ENCODE results near the gene PTGDR. TPM values are rescaled to one million over a fixed set of nuclear protein-coding genes. Genes with fewer than 3 reads are reported as not detected.

Gene PTGDR
- total RNA-seq, 1 donor from 2014 or later = 1.0 TPM

DNA sequence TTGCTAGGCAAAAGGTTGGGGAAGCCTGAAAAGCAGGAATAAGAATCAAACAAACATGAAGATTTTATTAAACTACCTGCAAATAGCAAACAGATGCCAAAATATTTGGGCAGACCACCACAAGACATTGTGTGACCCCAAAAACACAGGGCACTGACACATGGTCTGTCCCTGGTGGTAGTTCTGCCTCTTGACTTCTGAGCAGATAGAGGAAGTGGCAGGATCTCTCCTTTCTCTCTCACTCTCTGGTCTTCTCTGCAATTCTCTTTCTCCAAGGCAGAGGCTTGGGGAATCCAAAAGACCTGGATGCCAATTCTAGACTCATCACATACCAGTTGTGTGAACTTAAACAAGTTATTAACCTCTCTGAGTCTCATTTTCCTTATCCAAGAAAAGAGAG, 4.3 kb upstream of the PTGDR start:
- DNase-seq (ENCODE audit: low spot score) = no peak

GRCh38 chr14:52265253-52265652, 2.2 kb upstream of the PTGDR start:
- DNase-seq (ENCODE audit: low spot score) = no peak

DNA sequence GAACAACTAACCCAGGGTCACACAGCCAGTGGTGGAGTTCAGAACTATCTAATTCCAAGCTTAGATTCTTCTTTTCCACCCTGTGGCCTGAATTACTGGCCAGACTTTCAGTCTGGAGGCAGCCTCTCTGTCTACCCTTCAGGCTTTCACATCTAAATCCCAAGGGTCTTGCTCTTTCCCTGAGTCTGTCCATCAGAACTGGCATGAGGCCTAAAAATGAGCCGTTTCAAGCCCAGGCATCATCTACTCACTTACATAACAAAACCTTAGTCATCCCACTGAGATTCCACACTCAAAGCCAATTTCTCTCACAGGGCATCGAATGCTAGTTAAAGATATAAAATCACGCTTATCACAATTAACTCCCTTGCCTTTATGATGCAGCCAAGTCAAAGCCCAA, 1.3 kb upstream of the PTGDR start:
- no peak for DNase-seq (ENCODE audit: low spot score)

GRCh38 chr14:52266782-52267181, 716 bp upstream of the PTGDR start:
- no peak for DNase-seq (ENCODE audit: low spot score)

DNA sequence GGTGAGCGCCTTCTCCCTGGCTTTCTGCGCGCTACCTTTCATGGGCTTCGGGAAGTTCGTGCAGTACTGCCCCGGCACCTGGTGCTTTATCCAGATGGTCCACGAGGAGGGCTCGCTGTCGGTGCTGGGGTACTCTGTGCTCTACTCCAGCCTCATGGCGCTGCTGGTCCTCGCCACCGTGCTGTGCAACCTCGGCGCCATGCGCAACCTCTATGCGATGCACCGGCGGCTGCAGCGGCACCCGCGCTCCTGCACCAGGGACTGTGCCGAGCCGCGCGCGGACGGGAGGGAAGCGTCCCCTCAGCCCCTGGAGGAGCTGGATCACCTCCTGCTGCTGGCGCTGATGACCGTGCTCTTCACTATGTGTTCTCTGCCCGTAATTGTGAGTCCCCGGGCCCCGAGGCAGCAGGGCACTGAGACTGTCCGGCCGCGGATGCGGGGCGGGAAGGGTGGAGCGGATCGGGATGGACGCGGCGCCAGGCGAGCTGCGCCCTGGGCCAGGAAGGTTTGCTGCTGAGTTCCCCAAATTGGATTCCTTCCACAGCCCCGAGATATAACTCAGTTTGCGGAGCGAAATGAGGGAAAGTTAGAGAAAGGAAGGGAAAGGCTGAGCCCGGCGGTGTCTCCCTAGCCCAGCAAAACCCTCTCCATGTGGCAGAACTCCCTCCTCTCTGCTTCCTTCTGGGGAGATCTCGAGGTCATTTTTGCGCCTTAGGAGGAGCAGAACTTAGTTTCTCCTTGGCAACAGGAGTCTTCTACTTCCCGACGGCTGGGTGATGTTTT, 972 bp downstream of the PTGDR start:
- no peak for DNase-seq (ENCODE audit: low spot score)

GRCh38 chr14:52269100-52269499, 1.6 kb downstream of the PTGDR start:
- no peak for DNase-seq (ENCODE audit: low spot score)

- DNase-seq (ENCODE audit: low spot score) = no peak
These were observed 2.5 kb downstream of the PTGDR start for GRCh38 chr14:52269982-52270381.

DNA sequence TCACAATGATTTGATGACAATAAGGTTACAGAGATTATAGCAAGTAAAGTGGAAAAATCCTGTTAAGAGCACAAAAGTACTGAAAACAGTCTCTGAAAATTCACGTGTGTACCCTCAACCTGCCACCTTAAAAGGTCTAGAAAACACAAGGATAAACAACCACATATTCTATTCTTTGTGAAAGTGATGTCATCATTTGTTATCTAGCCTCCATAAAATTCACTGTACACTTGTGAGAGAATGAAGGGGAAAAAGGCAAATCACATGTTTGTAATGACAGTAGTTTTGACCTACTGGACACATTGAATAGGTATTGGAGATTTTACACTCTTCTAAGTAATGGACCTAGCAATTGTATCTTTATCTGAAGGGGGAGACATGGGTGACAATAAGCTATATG, 4.0 kb downstream of the PTGDR start:
- DNase-seq (ENCODE audit: low spot score) = no peak

DNA sequence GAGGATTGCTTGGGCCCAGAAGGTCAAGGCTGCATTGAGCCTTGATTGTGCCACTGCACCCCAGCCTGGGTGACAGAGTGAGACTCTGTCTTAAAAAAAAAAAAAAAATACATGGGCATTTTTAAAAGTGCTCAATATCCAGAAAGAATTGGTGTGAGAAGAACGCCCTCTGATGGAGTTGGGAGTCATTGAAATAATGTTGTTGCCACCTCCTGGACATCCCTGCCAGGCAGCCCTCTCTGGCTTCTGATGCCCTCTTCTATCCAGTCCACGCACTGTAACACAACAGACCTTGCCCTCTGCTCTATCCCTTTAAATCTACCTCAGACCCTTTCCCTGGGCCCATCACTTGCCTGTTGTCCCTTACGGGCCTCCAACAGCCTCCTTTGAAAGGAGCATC, 4.9 kb downstream of the PTGDR start:
- no peak for DNase-seq (ENCODE audit: low spot score)

DNA sequence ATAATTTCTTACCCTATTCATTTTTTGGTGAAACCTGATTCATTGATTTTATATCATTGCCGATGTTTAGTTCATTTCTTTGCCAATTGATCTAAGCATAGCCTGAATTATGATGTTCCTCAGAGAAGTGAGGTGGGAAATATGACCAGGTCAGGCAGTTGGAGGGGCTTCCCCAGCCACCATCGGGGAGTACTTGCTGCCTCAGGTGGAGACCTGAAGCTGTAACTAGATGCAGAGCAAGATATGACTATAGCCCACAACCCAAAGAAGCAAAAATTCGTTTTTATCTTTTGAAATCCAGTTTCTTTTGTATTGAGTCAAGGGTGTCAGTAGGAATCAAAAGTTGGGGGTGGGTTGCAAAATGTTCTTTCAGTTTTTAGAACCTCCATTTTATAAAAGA, 7.9 kb downstream of the PTGDR start:
- DNase-seq (ENCODE audit: low spot score) = no peak

- DNase-seq (ENCODE audit: low spot score) = no peak
These were observed 10.1 kb downstream of the PTGDR start for GRCh38 chr14:52277552-52277951.

GRCh38 chr14:52279408-52279807, 11.9 kb downstream of the PTGDR start:
- DNase-seq (ENCODE audit: low spot score) = no peak

GRCh38 chr14:52283099-52283498, 15.6 kb downstream of the PTGDR start:
- DNase-seq (ENCODE audit: low spot score) = no peak

- DNase-seq (ENCODE audit: low spot score) = no peak
These were observed 19.5 kb downstream of the PTGDR start for GRCh38 chr14:52286661-52287649.

DNA sequence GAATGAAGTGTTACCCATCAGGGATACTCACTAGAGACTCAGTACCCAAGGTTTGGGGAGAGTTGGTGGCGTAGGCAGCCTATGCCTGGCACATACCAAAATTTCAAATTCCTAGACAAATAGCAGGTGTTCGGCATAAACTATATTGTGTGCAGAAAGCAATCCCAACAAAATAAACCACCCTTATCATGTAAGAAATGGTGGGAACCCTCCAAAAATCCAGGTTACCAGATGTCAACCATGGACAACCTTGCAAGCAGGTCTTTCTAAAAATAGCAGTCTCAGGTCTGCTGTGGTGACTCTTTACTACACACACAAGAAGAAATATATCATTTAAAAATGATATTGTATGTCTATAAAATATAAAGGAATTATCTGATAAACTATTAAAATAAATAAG, 28.9 kb downstream of the PTGDR start:
- DNase-seq (ENCODE audit: low spot score) = no peak

GRCh38 chr14:52298795-52299194, 31.3 kb downstream of the PTGDR start:
- DNase-seq (ENCODE audit: low spot score) = no peak

GRCh38 chr14:52299692-52300278, 32.3 kb downstream of the PTGDR start:
- DNase-seq (ENCODE audit: low spot score) = no peak

- no peak for DNase-seq (ENCODE audit: low spot score)
These were observed 35.7 kb downstream of the PTGDR start for GRCh38 chr14:52303236-52303635.

- DNase-seq (ENCODE audit: low spot score) = no peak
These were observed 36.9 kb downstream of the PTGDR start for GRCh38 chr14:52304248-52304904.

DNA sequence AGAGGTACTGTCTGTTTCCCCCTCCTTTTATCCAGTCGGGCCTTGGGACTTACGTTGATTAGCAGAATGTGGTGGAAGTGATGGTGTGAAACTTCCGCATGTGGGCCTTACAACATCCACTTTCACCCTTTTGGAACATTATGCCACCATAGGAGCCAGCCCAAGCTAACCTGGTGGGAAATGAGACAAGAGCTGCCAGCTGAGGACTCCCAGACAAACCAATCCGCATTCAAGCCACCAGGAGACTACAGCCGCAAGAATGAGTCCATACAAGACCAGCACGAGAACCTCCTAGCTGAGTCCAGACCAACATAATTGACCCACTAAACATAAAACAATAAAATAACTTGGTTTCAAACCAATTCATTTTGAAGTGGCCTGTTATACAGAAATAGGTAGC, 37.5 kb downstream of the PTGDR start:
- DNase-seq (ENCODE audit: low spot score) = no peak

- no peak for DNase-seq (ENCODE audit: low spot score)
These were observed 39.9 kb downstream of the PTGDR start for GRCh38 chr14:52307376-52307775.
